Measurements from ENCODE around the gene USP7.

DNA sequence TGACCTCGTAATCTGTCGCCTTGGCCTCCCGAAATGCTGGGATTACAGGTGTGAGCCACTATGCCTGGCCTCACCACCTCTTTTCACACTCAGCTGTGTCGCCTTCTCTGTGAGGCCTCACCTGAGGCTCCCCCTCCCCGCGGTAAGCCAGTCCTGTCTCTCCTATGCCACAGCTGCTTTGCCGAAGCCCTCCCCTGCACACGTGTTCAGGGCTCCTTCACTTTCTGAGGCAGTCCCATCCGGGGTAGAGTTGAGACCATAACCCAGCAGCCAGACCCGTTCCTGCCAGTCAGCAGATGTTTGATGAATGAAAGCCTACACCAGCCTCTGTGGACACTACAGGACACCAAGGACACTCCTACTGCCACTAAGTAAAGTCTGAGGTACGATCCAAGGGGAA is 10.6 kb downstream of the USP7 start:
- TF ChIP-seq, protein P1, sequence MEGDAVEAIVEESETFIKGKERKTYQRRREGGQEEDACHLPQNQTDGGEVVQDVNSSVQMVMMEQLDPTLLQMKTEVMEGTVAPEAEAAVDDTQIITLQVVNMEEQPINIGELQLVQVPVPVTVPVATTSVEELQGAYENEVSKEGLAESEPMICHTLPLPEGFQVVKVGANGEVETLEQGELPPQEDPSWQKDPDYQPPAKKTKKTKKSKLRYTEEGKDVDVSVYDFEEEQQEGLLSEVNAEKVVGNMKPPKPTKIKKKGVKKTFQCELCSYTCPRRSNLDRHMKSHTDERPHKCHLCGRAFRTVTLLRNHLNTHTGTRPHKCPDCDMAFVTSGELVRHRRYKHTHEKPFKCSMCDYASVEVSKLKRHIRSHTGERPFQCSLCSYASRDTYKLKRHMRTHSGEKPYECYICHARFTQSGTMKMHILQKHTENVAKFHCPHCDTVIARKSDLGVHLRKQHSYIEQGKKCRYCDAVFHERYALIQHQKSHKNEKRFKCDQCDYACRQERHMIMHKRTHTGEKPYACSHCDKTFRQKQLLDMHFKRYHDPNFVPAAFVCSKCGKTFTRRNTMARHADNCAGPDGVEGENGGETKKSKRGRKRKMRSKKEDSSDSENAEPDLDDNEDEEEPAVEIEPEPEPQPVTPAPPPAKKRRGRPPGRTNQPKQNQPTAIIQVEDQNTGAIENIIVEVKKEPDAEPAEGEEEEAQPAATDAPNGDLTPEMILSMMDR (IDR thresholded peaks at IDR 0.05), result no peak
- TF ChIP-seq POLR2A (IDR thresholded peaks at IDR 0.05), result no peak
